PFSK-1 (cell line): ENCODE results near the gene TRIM33.

ENCODE experiments used
- SIN3A ChIP-seq: IDR thresholded peaks from 2 replicates; pipeline ENCODE4 v1.6.1; 2012; ENCODE audit warnings: mild to moderate bottlenecking, low read length, moderate library complexity, borderline replicate concordance; ENCODE audit not compliant: insufficient read depth
- TAF1 ChIP-seq: IDR thresholded peaks from 2 replicates; pipeline ENCODE4 v1.6.1; 2012; ENCODE audit warnings: low read length, control low read depth, borderline replicate concordance; ENCODE audit not compliant: insufficient read depth

- no peak for TF ChIP-seq TAF1
- no peak for TF ChIP-seq SIN3A
Observed at GRCh38 chr1:114435088-114435715, 75.8 kb downstream of the TRIM33 start.
